WTC11 (cell line): Measurements from ENCODE around the gene ZBTB37. TPM values are rescaled to one million over a fixed set of nuclear protein-coding genes. Genes with fewer than 3 reads are reported as not detected.

Experiments used
- FOXP1 ChIP-seq: sonication (generic); formaldehyde crosslinking; IDR thresholded peaks from 2 replicates; pipeline ENCODE4 v1.8.0; 2022; ENCODE audit warnings: missing genetic modification reagents, mild to moderate bottlenecking, moderate library complexity, borderline replicate concordance
- NFATC4 ChIP-seq: fragments of 250-450 bp; sonication (Bioruptor Pico); IDR thresholded peaks from 2 replicates; pipeline ENCODE4 v1.9.0; 2021; ENCODE audit warnings: mild to moderate bottlenecking
- NR2C2 ChIP-seq: sonication (generic); formaldehyde crosslinking; IDR thresholded peaks from 2 replicates; pipeline ENCODE4 v1.8.0; 2022; ENCODE audit warnings: mild to moderate bottlenecking, missing genetic modification reagents
- OVOL2 ChIP-seq: fragments of 250-450 bp; sonication (Bioruptor Pico); IDR thresholded peaks from 2 replicates; pipeline ENCODE4 v1.9.0; 2021; ENCODE audit warnings: mild to moderate bottlenecking, borderline replicate concordance
- ZNF121 ChIP-seq: sonication (generic); formaldehyde crosslinking; IDR thresholded peaks from 2 replicates; pipeline ENCODE4 v1.8.0; 2023; ENCODE audit warnings: missing genetic modification reagents
- ZNF317 ChIP-seq: sonication (generic); formaldehyde crosslinking; IDR thresholded peaks from 2 replicates; pipeline ENCODE4 v1.8.1; 2023; ENCODE audit warnings: low read depth, mild to moderate bottlenecking, moderate library complexity, missing genetic modification reagents, borderline replicate concordance
- ZNF396 ChIP-seq: fragments of 250-450 bp; sonication (Bioruptor Pico); IDR thresholded peaks from 2 replicates; pipeline ENCODE4 v1.8.0; 2021; ENCODE audit warnings: mild to moderate bottlenecking, moderate library complexity, borderline replicate concordance
- total RNA-seq: library from RNA; stranded (reverse); gene quantifications from 3 replicates; pipeline ENCODE4 v1.2.3, GENCODE V29; 2021
- TF ChIP-seq, protein P1 (sequence below): fragments of 250-450 bp; sonication (Bioruptor Pico); IDR thresholded peaks from 2 replicates; pipeline ENCODE4 v1.9.0; 2021; ENCODE audit warnings: mild to moderate bottlenecking
- TF ChIP-seq, protein P2 (sequence below): sonication (generic); formaldehyde crosslinking; IDR thresholded peaks from 2 replicates; pipeline ENCODE4 v1.8.0; 2023; ENCODE audit warnings: missing genetic modification reagents, mild to moderate bottlenecking, borderline replicate concordance
- TF ChIP-seq, protein P3 (sequence below): sonication (generic); formaldehyde crosslinking; IDR thresholded peaks from 2 replicates; pipeline ENCODE4 v1.8.0; 2023; ENCODE audit warnings: mild to moderate bottlenecking, missing genetic modification reagents
- TF ChIP-seq, protein P4 (sequence below): sonication (generic); formaldehyde crosslinking; IDR thresholded peaks from 2 replicates; pipeline ENCODE4 v1.8.1; 2022; ENCODE audit warnings: missing genetic modification reagents, borderline replicate concordance
- TF ChIP-seq, protein P5 (sequence below): fragments of 250-450 bp; sonication (Bioruptor Pico); IDR thresholded peaks from 2 replicates; pipeline ENCODE4 v2.1.2; 2022; ENCODE audit warnings: mild to moderate bottlenecking, moderate library complexity

ZBTB37 gene
- total RNA-seq, 1 experiment from 2014 or later = 14.4 TPM

DNA sequence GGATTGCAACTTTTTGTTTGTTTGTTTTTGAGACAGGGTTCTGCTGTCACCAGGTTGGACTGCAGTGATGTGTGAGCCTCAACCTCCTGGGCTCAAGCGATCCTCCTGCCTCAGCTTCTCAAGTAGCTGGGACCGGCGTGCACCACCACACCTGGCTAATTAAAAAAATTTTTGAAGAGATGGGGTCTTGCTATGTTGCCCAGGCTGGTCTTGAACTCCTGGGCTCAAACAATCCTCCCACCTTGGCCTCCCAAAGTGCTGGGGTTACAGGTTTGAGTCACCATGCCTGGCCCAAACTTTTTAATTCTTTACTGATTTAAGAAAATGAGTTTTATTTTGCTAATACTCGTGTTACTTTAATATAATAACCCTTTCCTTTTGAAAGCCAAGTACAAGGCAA is 80.4 kb downstream of the ZBTB37 start (continued):
- TF ChIP-seq, protein P1, sequence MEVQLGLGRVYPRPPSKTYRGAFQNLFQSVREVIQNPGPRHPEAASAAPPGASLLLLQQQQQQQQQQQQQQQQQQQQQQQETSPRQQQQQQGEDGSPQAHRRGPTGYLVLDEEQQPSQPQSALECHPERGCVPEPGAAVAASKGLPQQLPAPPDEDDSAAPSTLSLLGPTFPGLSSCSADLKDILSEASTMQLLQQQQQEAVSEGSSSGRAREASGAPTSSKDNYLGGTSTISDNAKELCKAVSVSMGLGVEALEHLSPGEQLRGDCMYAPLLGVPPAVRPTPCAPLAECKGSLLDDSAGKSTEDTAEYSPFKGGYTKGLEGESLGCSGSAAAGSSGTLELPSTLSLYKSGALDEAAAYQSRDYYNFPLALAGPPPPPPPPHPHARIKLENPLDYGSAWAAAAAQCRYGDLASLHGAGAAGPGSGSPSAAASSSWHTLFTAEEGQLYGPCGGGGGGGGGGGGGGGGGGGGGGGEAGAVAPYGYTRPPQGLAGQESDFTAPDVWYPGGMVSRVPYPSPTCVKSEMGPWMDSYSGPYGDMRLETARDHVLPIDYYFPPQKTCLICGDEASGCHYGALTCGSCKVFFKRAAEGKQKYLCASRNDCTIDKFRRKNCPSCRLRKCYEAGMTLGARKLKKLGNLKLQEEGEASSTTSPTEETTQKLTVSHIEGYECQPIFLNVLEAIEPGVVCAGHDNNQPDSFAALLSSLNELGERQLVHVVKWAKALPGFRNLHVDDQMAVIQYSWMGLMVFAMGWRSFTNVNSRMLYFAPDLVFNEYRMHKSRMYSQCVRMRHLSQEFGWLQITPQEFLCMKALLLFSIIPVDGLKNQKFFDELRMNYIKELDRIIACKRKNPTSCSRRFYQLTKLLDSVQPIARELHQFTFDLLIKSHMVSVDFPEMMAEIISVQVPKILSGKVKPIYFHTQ (CRISPR knock-in tag) = no peak
- no peak for TF ChIP-seq ZNF396 (CRISPR knock-in tag)
- no peak for TF ChIP-seq NFATC4
- TF ChIP-seq ZNF121 (CRISPR knock-in tag) = no peak
- no peak for TF ChIP-seq NR2C2 (CRISPR knock-in tag)
- no peak for TF ChIP-seq OVOL2
- TF ChIP-seq FOXP1 (CRISPR knock-in tag) = no peak
- TF ChIP-seq, protein P2, sequence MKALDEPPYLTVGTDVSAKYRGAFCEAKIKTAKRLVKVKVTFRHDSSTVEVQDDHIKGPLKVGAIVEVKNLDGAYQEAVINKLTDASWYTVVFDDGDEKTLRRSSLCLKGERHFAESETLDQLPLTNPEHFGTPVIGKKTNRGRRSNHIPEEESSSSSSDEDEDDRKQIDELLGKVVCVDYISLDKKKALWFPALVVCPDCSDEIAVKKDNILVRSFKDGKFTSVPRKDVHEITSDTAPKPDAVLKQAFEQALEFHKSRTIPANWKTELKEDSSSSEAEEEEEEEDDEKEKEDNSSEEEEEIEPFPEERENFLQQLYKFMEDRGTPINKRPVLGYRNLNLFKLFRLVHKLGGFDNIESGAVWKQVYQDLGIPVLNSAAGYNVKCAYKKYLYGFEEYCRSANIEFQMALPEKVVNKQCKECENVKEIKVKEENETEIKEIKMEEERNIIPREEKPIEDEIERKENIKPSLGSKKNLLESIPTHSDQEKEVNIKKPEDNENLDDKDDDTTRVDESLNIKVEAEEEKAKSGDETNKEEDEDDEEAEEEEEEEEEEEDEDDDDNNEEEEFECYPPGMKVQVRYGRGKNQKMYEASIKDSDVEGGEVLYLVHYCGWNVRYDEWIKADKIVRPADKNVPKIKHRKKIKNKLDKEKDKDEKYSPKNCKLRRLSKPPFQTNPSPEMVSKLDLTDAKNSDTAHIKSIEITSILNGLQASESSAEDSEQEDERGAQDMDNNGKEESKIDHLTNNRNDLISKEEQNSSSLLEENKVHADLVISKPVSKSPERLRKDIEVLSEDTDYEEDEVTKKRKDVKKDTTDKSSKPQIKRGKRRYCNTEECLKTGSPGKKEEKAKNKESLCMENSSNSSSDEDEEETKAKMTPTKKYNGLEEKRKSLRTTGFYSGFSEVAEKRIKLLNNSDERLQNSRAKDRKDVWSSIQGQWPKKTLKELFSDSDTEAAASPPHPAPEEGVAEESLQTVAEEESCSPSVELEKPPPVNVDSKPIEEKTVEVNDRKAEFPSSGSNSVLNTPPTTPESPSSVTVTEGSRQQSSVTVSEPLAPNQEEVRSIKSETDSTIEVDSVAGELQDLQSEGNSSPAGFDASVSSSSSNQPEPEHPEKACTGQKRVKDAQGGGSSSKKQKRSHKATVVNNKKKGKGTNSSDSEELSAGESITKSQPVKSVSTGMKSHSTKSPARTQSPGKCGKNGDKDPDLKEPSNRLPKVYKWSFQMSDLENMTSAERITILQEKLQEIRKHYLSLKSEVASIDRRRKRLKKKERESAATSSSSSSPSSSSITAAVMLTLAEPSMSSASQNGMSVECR = no peak
- TF ChIP-seq, protein P3, sequence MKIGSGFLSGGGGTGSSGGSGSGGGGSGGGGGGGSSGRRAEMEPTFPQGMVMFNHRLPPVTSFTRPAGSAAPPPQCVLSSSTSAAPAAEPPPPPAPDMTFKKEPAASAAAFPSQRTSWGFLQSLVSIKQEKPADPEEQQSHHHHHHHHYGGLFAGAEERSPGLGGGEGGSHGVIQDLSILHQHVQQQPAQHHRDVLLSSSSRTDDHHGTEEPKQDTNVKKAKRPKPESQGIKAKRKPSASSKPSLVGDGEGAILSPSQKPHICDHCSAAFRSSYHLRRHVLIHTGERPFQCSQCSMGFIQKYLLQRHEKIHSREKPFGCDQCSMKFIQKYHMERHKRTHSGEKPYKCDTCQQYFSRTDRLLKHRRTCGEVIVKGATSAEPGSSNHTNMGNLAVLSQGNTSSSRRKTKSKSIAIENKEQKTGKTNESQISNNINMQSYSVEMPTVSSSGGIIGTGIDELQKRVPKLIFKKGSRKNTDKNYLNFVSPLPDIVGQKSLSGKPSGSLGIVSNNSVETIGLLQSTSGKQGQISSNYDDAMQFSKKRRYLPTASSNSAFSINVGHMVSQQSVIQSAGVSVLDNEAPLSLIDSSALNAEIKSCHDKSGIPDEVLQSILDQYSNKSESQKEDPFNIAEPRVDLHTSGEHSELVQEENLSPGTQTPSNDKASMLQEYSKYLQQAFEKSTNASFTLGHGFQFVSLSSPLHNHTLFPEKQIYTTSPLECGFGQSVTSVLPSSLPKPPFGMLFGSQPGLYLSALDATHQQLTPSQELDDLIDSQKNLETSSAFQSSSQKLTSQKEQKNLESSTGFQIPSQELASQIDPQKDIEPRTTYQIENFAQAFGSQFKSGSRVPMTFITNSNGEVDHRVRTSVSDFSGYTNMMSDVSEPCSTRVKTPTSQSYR (CRISPR knock-in tag) = no peak
- no peak for TF ChIP-seq ZNF317 (CRISPR knock-in tag)
- TF ChIP-seq, protein P4, sequence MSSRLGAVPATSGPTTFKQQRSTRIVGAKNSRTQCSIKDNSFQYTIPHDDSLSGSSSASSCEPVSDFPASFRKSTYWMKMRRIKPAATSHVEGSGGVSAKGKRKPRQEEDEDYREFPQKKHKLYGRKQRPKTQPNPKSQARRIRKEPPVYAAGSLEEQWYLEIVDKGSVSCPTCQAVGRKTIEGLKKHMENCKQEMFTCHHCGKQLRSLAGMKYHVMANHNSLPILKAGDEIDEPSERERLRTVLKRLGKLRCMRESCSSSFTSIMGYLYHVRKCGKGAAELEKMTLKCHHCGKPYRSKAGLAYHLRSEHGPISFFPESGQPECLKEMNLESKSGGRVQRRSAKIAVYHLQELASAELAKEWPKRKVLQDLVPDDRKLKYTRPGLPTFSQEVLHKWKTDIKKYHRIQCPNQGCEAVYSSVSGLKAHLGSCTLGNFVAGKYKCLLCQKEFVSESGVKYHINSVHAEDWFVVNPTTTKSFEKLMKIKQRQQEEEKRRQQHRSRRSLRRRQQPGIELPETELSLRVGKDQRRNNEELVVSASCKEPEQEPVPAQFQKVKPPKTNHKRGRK (CRISPR knock-in tag) = no peak
- TF ChIP-seq, protein P5, sequence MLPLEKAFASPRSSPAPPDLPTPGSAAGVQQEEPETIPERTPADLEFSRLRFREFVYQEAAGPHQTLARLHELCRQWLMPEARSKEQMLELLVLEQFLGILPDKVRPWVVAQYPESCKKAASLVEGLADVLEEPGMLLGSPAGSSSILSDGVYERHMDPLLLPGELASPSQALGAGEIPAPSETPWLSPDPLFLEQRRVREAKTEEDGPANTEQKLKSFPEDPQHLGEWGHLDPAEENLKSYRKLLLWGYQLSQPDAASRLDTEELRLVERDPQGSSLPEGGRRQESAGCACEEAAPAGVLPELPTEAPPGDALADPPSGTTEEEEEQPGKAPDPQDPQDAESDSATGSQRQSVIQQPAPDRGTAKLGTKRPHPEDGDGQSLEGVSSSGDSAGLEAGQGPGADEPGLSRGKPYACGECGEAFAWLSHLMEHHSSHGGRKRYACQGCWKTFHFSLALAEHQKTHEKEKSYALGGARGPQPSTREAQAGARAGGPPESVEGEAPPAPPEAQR (CRISPR knock-in tag) = no peak

Other genes with a start within 250 kb of the ZBTB37 start
- gene TEX50, start 233.0 kb upstream of the ZBTB37 start, total RNA-seq = not detected in 3 replicates
- 1.1 to 2.2 TPM (median 1.3 TPM) in 3 replicates for gene ANKRD45, start 198.5 kb upstream of the ZBTB37 start, total RNA-seq
- 10.4 to 12.5 TPM (median 12.1 TPM) in 3 replicates for gene KLHL20, start 153.4 kb upstream of the ZBTB37 start, total RNA-seq
- 37.5 to 40.1 TPM (median 38.0 TPM) in 3 replicates for gene DARS2, start 43.7 kb upstream of the ZBTB37 start, total RNA-seq
- 17.2 to 20.1 TPM (median 18.3 TPM) in 3 replicates for gene CENPL, start 43.5 kb upstream of the ZBTB37 start, total RNA-seq
- gene GAS5, start 391 bp upstream of the ZBTB37 start, total RNA-seq = 818 to 891 TPM (median 878 TPM) in 3 replicates
- 0.57 to 1.0 TPM (median 0.69 TPM) in 3 replicates for gene SERPINC1, start 48.9 kb downstream of the ZBTB37 start, total RNA-seq
- 24.1 to 25.7 TPM (median 25.4 TPM) in 3 replicates for gene RC3H1, start 154.0 kb downstream of the ZBTB37 start, total RNA-seq